ENCODE results near the gene TRAK1.

DNA sequence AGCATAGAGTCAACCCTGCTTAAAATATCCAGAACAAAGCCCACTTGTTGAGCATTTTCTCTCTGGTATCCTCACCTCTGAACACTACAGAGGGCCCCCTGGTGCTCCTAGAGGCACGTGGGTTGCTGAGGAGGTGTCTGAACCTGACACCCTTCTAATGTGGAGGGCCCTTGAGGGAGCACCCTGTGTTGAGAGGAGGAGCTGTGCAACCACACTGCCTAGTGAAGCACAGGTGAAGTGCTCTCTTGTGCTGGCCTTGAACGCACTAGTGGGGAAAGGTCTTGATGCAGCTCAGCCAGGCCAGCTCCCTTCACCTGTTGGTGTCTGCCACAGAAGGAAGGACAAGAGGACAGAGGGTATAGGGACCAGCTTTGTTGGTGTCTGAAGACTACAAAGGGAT, 122.9 kb downstream of the TRAK1 start:
- TF ChIP-seq, protein P1, sequence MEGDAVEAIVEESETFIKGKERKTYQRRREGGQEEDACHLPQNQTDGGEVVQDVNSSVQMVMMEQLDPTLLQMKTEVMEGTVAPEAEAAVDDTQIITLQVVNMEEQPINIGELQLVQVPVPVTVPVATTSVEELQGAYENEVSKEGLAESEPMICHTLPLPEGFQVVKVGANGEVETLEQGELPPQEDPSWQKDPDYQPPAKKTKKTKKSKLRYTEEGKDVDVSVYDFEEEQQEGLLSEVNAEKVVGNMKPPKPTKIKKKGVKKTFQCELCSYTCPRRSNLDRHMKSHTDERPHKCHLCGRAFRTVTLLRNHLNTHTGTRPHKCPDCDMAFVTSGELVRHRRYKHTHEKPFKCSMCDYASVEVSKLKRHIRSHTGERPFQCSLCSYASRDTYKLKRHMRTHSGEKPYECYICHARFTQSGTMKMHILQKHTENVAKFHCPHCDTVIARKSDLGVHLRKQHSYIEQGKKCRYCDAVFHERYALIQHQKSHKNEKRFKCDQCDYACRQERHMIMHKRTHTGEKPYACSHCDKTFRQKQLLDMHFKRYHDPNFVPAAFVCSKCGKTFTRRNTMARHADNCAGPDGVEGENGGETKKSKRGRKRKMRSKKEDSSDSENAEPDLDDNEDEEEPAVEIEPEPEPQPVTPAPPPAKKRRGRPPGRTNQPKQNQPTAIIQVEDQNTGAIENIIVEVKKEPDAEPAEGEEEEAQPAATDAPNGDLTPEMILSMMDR (IDR thresholded peaks at IDR 0.05): no peak
- no peak for TF ChIP-seq POLR2A (IDR thresholded peaks at IDR 0.05)
